Stimulated activated CD4-positive, alpha-beta T cell treated with anti-CD3 and anti-CD28 coated beads, Interleukin-12 subunit alpha, Interleukin-12 subunit beta, amount 100 ng/mL, for 48 hours (primary cell): ENCODE data around the gene MLLT6.
"Not testable (repeated sequence)": the region's sequence is repeated elsewhere in the genome, so short reads cannot be mapped to it uniquely, and the experiment has no call there.

ENCODE experiments used
- DNase-seq, 3 donors: peaks; one replicate each; pipeline ENCODE4 v3.0.0-alpha.2; 2020; ENCODE audit warnings: low read depth in 2 of 3, low spot score in 1 of 3

The MLLT6 gene

DNA sequence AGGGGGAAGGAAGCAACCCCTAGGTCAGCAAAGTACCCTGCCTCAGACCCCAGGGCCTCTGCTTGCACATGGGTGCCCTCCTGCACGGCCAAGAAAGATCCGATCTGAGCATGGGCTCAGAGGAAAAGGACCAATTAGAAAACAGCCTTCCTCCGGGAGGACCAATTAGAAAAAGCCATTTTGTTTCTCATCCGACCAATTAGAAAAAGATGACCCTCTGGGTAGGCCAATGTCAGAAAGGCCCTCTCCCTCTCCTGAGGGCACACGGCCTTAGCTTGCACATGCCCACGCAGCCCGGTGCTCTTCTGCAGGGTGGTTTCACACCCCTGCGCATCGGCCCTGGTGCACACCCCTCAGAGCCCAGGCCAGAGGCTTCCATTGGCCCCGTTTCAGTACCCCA lies 20.0 kb downstream of the MLLT6 start:
- DNase-seq, result no peak

- DNase-seq, result not testable (repeated sequence)
These were observed 21.1 kb downstream of the MLLT6 start for GRCh38 chr17:38726145-38726544.

- peak; percentile 66 to 84 (median 80) for DNase-seq
These were observed 22.7 kb downstream of the MLLT6 start for GRCh38 chr17:38727736-38728135.

GRCh38 chr17:38728290-38728831 lies 23.3 kb downstream of the MLLT6 start:
- DNase-seq, result no peak

DNA sequence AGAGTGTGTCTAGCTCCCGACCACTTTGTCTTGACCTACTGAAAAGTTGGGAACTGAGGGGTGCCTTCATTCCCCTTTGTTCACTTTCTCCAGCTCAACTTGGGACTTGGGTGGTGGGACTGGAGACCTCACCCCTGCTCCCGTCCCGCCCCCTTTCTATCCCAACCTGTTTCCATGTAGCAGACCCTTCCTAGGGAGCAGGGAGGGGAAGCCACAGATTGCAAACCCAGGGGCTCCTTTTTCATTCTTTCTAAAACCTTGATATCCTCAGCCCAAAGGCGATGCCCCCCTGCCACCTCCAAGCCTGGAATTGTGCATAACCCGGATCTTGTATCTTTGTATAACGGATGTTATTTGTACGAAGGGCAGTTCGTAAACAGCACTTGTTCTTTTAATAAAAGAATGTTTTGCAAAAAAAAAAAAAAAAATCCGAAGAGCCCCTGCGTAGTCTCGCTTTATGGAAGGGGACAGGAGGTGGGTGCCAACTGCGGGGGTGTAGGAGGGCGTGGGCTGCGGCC lies 24.4 kb downstream of the MLLT6 start:
- no peak for DNase-seq

DNA sequence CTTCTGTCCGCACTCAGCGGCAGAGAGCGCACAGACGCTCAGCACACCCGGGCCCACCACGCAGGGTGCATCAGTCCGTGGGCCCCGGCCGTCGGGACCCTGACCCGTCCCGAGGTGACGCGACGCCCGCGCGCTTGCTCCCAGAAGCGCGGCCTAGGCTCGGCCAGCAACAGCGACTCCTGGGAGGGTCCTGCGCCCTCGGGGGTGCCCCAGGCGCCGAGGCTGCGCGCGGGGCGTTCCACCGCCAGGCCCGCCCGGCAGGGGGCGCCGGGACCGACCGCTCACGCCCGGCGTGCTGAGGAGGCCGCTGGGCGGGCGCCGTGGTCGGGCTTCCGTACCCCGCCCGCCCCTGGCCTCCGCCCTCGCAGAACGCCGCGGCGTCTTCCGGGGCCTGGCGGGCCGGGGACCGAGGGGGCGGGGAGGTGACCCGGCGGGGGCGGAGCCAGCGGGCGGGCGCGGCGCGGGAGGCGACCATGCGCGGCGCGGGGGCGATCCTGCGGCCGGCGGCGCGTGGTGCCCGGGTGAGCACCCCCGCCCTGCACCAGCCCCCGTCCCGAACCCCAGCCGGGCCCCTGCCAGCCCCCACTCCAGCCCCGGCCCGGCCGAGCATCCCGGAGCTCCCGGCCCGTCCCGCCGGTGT lies 24.9 kb downstream of the MLLT6 start, which contains the start of gene CISD3:
TSS of gene CISD3 (plus strand) at position 456 of the 640 bp plus-strand sequence. CDS start at position 474, 18 bp downstream.
- DNase-seq, result peak; percentile 61 to 85 (median 70)

GRCh38 chr17:38730526-38731379 lies 25.7 kb downstream of the MLLT6 start:
- no peak for DNase-seq

DNA sequence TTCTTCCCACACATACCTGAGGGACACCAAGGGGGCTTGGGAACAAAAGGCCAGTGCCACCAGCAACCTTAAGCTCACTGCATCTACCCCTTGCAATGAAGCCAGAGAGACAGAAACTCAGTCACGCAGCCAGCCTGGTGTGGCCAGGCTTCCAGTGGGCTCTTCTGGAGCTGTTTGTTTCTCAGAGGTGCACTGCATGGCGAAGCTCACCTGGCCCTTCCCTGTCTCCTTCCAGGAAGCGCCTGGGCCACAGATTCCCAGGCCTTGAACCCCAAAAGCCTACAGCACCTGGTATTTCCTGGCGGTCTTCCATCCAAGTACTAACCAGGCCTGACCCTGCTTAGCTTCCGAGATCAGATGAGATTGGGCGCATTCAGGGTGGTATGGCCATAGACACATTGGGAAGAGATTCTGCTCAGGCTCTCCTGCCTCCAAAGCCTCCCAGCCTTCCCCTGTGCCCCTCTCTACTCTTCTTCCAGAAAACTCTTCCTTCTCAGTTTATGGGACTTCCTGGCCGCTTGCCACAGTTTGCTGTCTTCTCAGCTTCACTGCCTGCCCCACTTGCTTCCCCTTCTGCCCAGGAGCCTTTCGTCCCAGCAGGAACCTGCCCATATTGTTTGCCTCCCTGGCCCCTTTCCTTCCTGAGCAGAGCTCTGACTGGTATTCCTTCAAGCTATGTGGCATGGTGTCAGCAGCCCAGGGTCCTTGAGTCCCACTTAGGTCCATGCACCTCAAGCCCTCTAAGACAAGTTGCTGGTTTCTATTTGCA lies 26.6 kb downstream of the MLLT6 start:
- DNase-seq, result no peak

DNA sequence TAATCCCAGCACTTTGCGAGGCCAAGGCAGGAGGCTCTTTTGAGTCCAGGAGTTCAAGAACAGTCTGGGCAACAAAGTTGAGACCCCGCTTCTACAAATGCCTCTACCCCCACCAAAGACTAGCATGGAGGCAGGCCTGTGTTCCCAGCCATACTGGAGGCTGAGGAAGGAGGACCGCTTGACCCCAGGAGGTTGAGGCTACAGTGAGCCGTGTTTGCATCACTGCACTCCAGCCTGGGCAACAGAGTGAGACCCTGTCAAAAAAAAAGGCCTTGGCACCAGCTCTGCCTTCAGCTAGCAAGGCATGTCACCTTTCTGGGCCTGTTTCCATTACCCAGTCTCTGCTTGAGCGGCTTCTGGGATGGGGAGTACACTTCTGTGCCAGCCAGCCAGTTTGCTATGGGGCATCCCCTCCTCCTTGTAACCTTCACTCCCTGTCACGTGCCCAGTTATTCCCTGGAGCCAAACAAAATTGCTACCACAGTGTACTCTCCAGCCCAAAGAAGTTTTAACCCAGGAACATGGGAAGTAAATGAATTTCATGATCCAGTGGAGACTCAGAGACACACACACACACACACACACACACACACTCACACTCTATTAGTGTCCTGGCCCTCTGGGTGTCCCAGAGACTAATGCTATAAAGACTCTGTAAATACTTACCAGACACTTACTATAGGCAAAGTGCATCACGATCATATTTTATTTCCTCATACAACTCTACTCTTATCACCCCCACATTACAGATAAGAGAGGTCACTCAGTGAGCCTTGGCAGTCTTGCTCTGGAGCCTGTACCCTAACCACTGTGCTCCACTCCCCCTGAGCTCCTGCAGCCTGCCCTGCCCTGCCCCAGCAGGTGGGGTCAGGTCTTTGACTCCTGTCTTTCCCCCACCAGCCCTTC lies 27.6 kb downstream of the MLLT6 start:
- DNase-seq, result no peak

DNA sequence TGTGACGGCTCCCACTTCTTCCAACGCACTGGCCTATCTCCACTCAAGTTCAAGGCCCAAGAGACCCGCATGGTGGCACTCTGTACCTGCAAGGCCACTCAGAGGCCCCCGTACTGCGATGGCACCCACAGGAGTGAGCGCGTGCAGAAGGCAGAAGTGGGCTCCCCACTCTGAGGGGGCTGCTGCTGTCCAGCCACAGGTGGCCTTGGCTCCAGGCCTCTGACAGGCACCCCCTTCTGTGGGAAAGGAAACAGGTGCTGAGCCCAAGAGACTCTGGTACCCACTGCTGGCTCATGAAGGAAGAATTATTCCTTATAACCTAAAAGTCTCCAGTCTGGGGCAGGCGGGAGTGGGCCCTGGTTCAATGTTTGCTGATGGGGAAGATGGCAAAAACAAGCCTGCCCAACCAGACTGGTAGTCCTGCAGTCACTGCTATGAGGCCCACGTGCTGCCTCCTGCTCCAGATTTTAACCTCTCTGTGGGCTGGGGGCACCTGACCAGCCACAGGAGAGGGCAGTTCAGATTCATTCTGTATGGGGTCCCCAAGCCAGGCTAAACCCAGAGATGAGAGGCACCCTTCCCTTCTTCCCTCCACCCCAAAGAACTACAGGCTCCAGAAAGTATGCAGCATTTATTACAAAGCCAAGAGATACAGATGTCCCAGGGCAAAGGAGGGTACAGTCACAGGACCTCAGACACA lies 28.4 kb downstream of the MLLT6 start:
- no peak for DNase-seq

GRCh38 chr17:38733982-38734973 lies 29.2 kb downstream of the MLLT6 start:
- no peak for DNase-seq

DNA sequence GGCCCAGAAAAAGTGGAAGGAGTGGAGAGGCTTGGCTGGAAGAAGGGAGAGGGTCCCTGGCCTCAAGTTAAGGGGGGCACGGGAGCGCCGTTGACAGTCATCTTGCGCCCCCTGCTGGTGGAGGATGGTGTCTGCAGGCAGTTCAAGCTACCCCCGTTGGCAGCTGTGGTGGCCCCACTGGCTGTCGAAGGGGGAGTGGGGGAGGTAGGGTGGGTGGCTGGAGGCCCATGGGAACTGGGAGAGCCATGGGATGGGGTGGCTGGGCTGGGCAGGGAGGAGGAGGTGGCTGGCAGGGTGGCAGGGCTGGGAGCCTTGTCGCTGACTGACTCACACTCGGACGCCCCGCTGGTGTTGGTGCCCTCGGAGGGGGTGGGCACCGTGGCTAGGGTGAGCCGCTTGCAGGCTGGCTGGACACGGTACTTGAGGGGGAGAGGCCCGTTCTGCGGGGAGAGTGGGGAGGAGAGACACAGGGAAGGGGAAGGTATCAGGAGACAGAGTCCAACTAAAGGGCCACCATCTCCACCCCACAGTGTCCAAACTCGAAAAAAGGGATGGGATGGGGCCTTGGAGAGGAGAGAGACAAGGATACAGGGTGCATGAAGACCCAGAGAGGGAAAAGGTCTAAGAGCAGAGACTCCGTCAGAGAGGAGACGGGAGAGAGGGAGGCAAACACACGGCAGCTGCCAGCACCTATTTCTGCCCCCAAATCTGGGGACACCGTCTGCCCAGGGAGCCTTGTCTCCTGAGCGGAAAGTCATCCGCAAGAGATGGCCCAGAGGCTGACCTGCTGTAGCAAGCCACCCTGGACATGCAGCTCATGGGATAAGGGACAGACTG lies 30.3 kb downstream of the MLLT6 start:
- peak in 2 of 3 donors; percentile 61 to 82 for DNase-seq

GRCh38 chr17:38738007-38738662 lies 33.1 kb downstream of the MLLT6 start:
- DNase-seq, result no peak

GRCh38 chr17:38738686-38739085 lies 33.6 kb downstream of the MLLT6 start:
- no peak for DNase-seq

- no peak for DNase-seq
These were observed 34.2 kb downstream of the MLLT6 start for GRCh38 chr17:38739305-38739704.

GRCh38 chr17:38740044-38740443 lies 35.0 kb downstream of the MLLT6 start:
- DNase-seq, result no peak

- no peak for DNase-seq
These were observed 35.7 kb downstream of the MLLT6 start for GRCh38 chr17:38740806-38741205.
